GM23338 (cell line): ENCODE measurements around the gene ATP1A4.
A peak's percentile ranks its signal among the peaks of the same experiment; 100 is the strongest.

Experiments
- CREB1 ChIP-seq: fragments of 250-450 bp; sonication (Bioruptor Pico); IDR thresholded peaks from 2 replicates; pipeline ENCODE4 v1.5.0; 2020; ENCODE audit warnings: low read depth, mild to moderate bottlenecking, moderate library complexity
- EZH2 ChIP-seq: fragments of 200-600 bp; sonication (generic); IDR thresholded peaks from one replicate; pipeline ENCODE4 v1.8.0; 2017; ENCODE audit warnings: antibody characterized with exemption, mild to moderate bottlenecking, low read depth; ENCODE audit not compliant: unreplicated experiment
- EZH2phosphoT487 ChIP-seq: fragments of 200-600 bp; sonication (generic); IDR thresholded peaks from one replicate; pipeline ENCODE4 v1.8.1; 2018; ENCODE audit warnings: antibody characterized with exemption; ENCODE audit not compliant: unreplicated experiment
- JUNB ChIP-seq: IDR thresholded peaks from one replicate; pipeline ENCODE4 v1.6.1; 2016; ENCODE audit warnings: antibody characterized with exemption; ENCODE audit not compliant: unreplicated experiment
- NANOG ChIP-seq: IDR thresholded peaks from 2 replicates; pipeline ENCODE4 v1.6.1; 2016; ENCODE audit warnings: antibody characterized with exemption, borderline replicate concordance
- POLR2AphosphoS5 ChIP-seq: IDR thresholded peaks from 2 replicates; pipeline ENCODE4 v1.6.1; 2016; ENCODE audit warnings: antibody characterized with exemption, low read depth
- STAT1 ChIP-seq: IDR thresholded peaks from one replicate; pipeline ENCODE4 v1.6.1; 2016; ENCODE audit warnings: antibody characterized with exemption; ENCODE audit not compliant: unreplicated experiment
- ZNF114 ChIP-seq: fragments of 250-450 bp; sonication (Bioruptor Pico); IDR thresholded peaks from 2 replicates; pipeline ENCODE4 v1.5.0; 2020; ENCODE audit warnings: mild to moderate bottlenecking, moderate library complexity
- ZNF331 ChIP-seq: fragments of 250-450 bp; sonication (Bioruptor Pico); IDR thresholded peaks from 2 replicates; pipeline ENCODE4 v1.5.0; 2020; ENCODE audit warnings: low read depth, mild to moderate bottlenecking, moderate library complexity
- TF ChIP-seq, protein P1 (sequence below), 2 experiments: fragments of 200-600 bp in 1 of 2; sonication (generic) in 1 of 2; conservative IDR thresholded peaks; 2 replicates each; pipeline versions ENCODE4 v1.5.1 to v1.6.1; 2016 to 2017; ENCODE audit warnings: antibody characterized with exemption in 2 of 2, low read depth in 2 of 2, mild to moderate bottlenecking in 2 of 2, moderate library complexity in 1 of 2
- TF ChIP-seq, protein P2 (sequence below): IDR thresholded peaks from one replicate; pipeline ENCODE4 v1.6.1; 2018; ENCODE audit warnings: antibody characterized with exemption; ENCODE audit not compliant: unreplicated experiment
- TF ChIP-seq, protein P3 (sequence below): fragments of 250-450 bp; sonication (Bioruptor Pico); IDR thresholded peaks from 2 replicates; pipeline ENCODE4 v1.5.0; 2020; ENCODE audit warnings: mild to moderate bottlenecking, moderate library complexity
- TF ChIP-seq, protein P4 (sequence below): IDR thresholded peaks from 2 replicates; pipeline ENCODE4 v1.6.1; 2016; ENCODE audit warnings: antibody characterized with exemption

DNA sequence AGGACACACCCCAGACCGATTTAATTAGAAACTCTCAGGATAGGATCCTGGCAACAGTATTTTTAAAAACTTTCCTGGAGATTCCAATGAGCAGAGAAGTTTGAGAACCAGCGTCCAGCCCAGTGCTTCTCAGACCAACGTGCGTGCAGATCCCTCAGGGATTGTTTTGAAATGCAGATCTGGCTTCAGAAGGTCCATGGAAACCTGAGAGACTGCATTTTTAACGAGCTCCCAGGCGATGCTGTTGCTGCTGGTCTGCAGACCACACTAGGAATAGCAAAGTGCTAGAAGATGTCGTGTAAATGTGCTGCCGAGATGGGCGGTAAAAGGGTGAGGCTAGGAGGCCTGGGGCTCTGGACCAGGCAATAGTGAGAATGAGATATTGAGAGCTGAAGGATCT, 20.6 kb downstream of the ATP1A4 start:
- TF ChIP-seq ZNF114 (CRISPR knock-in tag) (no peak), EZH2 (no peak), ZNF331 (CRISPR knock-in tag) (no peak), JUNB (no peak), EZH2phosphoT487 (no peak), POLR2AphosphoS5 (no peak), CREB1 (no peak), STAT1 (no peak), NANOG (no peak)
- TF ChIP-seq, protein P1, sequence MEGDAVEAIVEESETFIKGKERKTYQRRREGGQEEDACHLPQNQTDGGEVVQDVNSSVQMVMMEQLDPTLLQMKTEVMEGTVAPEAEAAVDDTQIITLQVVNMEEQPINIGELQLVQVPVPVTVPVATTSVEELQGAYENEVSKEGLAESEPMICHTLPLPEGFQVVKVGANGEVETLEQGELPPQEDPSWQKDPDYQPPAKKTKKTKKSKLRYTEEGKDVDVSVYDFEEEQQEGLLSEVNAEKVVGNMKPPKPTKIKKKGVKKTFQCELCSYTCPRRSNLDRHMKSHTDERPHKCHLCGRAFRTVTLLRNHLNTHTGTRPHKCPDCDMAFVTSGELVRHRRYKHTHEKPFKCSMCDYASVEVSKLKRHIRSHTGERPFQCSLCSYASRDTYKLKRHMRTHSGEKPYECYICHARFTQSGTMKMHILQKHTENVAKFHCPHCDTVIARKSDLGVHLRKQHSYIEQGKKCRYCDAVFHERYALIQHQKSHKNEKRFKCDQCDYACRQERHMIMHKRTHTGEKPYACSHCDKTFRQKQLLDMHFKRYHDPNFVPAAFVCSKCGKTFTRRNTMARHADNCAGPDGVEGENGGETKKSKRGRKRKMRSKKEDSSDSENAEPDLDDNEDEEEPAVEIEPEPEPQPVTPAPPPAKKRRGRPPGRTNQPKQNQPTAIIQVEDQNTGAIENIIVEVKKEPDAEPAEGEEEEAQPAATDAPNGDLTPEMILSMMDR (conservative IDR thresholded peaks at IDR 0.05; ENCODE audit: low read depth in 2 of 2), result no peak
- TF ChIP-seq, protein P2, sequence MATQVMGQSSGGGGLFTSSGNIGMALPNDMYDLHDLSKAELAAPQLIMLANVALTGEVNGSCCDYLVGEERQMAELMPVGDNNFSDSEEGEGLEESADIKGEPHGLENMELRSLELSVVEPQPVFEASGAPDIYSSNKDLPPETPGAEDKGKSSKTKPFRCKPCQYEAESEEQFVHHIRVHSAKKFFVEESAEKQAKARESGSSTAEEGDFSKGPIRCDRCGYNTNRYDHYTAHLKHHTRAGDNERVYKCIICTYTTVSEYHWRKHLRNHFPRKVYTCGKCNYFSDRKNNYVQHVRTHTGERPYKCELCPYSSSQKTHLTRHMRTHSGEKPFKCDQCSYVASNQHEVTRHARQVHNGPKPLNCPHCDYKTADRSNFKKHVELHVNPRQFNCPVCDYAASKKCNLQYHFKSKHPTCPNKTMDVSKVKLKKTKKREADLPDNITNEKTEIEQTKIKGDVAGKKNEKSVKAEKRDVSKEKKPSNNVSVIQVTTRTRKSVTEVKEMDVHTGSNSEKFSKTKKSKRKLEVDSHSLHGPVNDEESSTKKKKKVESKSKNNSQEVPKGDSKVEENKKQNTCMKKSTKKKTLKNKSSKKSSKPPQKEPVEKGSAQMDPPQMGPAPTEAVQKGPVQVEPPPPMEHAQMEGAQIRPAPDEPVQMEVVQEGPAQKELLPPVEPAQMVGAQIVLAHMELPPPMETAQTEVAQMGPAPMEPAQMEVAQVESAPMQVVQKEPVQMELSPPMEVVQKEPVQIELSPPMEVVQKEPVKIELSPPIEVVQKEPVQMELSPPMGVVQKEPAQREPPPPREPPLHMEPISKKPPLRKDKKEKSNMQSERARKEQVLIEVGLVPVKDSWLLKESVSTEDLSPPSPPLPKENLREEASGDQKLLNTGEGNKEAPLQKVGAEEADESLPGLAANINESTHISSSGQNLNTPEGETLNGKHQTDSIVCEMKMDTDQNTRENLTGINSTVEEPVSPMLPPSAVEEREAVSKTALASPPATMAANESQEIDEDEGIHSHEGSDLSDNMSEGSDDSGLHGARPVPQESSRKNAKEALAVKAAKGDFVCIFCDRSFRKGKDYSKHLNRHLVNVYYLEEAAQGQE, result no peak
- TF ChIP-seq, protein P3, sequence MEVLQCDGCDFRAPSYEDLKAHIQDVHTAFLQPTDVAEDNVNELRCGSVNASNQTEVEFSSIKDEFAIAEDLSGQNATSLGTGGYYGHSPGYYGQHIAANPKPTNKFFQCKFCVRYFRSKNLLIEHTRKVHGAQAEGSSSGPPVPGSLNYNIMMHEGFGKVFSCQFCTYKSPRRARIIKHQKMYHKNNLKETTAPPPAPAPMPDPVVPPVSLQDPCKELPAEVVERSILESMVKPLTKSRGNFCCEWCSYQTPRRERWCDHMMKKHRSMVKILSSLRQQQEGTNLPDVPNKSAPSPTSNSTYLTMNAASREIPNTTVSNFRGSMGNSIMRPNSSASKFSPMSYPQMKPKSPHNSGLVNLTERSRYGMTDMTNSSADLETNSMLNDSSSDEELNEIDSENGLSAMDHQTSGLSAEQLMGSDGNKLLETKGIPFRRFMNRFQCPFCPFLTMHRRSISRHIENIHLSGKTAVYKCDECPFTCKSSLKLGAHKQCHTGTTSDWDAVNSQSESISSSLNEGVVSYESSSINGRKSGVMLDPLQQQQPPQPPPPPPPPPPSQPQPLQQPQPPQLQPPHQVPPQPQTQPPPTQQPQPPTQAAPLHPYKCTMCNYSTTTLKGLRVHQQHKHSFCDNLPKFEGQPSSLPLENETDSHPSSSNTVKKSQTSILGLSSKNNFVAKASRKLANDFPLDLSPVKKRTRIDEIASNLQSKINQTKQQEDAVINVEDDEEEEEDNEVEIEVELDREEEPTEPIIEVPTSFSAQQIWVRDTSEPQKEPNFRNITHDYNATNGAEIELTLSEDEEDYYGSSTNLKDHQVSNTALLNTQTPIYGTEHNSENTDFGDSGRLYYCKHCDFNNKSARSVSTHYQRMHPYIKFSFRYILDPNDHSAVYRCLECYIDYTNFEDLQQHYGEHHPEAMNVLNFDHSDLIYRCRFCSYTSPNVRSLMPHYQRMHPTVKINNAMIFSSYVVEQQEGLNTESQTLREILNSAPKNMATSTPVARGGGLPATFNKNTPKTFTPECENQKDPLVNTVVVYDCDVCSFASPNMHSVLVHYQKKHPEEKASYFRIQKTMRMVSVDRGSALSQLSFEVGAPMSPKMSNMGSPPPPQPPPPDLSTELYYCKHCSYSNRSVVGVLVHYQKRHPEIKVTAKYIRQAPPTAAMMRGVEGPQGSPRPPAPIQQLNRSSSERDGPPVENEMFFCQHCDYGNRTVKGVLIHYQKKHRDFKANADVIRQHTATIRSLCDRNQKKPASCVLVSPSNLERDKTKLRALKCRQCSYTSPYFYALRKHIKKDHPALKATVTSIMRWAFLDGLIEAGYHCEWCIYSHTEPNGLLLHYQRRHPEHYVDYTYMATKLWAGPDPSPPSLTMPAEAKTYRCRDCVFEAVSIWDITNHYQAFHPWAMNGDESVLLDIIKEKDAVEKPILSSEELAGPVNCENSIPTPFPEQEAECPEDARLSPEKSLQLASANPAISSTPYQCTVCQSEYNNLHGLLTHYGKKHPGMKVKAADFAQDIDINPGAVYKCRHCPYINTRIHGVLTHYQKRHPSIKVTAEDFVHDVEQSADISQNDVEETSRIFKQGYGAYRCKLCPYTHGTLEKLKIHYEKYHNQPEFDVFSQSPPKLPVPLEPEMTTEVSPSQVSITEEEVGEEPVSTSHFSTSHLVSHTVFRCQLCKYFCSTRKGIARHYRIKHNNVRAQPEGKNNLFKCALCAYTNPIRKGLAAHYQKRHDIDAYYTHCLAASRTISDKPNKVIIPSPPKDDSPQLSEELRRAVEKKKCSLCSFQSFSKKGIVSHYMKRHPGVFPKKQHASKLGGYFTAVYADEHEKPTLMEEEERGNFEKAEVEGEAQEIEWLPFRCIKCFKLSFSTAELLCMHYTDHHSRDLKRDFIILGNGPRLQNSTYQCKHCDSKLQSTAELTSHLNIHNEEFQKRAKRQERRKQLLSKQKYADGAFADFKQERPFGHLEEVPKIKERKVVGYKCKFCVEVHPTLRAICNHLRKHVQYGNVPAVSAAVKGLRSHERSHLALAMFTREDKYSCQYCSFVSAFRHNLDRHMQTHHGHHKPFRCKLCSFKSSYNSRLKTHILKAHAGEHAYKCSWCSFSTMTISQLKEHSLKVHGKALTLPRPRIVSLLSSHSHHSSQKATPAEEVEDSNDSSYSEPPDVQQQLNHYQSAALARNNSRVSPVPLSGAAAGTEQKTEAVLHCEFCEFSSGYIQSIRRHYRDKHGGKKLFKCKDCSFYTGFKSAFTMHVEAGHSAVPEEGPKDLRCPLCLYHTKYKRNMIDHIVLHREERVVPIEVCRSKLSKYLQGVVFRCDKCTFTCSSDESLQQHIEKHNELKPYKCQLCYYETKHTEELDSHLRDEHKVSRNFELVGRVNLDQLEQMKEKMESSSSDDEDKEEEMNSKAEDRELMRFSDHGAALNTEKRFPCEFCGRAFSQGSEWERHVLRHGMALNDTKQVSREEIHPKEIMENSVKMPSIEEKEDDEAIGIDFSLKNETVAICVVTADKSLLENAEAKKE (CRISPR knock-in tag), result peak; percentile 95
- TF ChIP-seq, protein P4, sequence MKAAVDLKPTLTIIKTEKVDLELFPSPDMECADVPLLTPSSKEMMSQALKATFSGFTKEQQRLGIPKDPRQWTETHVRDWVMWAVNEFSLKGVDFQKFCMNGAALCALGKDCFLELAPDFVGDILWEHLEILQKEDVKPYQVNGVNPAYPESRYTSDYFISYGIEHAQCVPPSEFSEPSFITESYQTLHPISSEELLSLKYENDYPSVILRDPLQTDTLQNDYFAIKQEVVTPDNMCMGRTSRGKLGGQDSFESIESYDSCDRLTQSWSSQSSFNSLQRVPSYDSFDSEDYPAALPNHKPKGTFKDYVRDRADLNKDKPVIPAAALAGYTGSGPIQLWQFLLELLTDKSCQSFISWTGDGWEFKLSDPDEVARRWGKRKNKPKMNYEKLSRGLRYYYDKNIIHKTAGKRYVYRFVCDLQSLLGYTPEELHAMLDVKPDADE, result no peak
